ENCODE data around the gene ECT2L. TPM values are rescaled to one million over a fixed set of nuclear protein-coding genes. Genes with fewer than 3 reads are reported as not detected.

The ECT2L gene
- total and polyA plus RNA-seq, 8 donors, result 0.63 to 3.3 (median 1.8) TPM; not detected in 1

DNA sequence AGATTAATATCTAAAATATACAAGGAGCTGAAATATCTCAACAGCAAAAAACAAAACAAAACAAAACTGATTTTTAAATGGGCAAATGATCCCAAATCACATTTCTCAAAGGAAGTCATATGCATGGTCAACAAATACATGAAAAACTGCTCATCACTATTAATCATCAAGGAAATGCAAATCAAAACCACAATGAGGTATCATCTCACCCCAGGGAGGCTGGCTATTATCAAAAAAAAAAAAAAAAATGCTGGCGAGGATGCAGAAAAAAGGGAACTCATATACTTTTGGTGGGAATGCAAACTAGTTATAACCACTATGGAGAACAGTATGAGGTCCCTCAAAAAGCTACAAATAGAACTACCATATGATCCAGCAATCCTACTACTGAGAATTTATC lies 157.6 kb downstream of the ECT2L start:
- Histone ChIP-seq H3K9me3 (no peaks in the 10 kb centered on the region), H3K4me3 (no peak overlapping the region), H3K27ac (no peak overlapping the region), H3K4me1 (peaks cover 8 to 54% of the 10 kb centered on the region in 2 donors), H3K27me3 (no peaks in the 10 kb centered on the region), H3K36me3 (no peaks in the 10 kb centered on the region)
- intact Hi-C loops (cut with DNase I), result no loop called here
- TF ChIP-seq, protein P1, sequence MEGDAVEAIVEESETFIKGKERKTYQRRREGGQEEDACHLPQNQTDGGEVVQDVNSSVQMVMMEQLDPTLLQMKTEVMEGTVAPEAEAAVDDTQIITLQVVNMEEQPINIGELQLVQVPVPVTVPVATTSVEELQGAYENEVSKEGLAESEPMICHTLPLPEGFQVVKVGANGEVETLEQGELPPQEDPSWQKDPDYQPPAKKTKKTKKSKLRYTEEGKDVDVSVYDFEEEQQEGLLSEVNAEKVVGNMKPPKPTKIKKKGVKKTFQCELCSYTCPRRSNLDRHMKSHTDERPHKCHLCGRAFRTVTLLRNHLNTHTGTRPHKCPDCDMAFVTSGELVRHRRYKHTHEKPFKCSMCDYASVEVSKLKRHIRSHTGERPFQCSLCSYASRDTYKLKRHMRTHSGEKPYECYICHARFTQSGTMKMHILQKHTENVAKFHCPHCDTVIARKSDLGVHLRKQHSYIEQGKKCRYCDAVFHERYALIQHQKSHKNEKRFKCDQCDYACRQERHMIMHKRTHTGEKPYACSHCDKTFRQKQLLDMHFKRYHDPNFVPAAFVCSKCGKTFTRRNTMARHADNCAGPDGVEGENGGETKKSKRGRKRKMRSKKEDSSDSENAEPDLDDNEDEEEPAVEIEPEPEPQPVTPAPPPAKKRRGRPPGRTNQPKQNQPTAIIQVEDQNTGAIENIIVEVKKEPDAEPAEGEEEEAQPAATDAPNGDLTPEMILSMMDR (IDR thresholded peaks at IDR 0.05), result no peak
- DNase-seq (no peak), ATAC-seq (no peak)

Other genes with a start within 250 kb of the ECT2L start
- gene CCDC28A, start 22.3 kb upstream of the ECT2L start, total RNA-seq, result 10 to 100 TPM; 14.0 to 28.4 TPM
- gene CCDC28A, start 22.3 kb upstream of the ECT2L start, polyA plus RNA-seq (ENCODE audit: insufficient read length in 6 of 6), result 10 to 100 TPM; 17.5 to 26.0 (median 19.8) TPM
- 10 to 100 TPM; 29.3 to 31.8 TPM for gene REPS1, start 192.2 kb downstream of the ECT2L start, total RNA-seq
- 10 to 100 TPM; 58.8 to 83.9 (median 64.6) TPM for gene REPS1, start 192.2 kb downstream of the ECT2L start, polyA plus RNA-seq (ENCODE audit: insufficient read length in 6 of 6)
- gene ABRACL, start 232.7 kb downstream of the ECT2L start, total RNA-seq, result 10 to 100 TPM; 39.1 to 40.2 TPM
- 10 to 100 TPM; 26.0 to 33.0 (median 29.2) TPM for gene ABRACL, start 232.7 kb downstream of the ECT2L start, polyA plus RNA-seq (ENCODE audit: insufficient read length in 6 of 6)

Measured in left lung (tissue), 10 donors.